Measurements from ENCODE around the gene TLCD3A.
"Not testable (repeated sequence)": the region's sequence is repeated elsewhere in the genome, so short reads cannot be mapped to it uniquely, and the experiment has no call there.

Gene TLCD3A

GRCh38 chr17:746181-746580 is 13.8 kb downstream of the TLCD3A start:
- in situ Hi-C loops (cut with HindIII; ENCODE audit: low pct_ligation_motif_present, low sequenced_read_pairs), result no loop called here
- no peak for TF ChIP-seq CTCF (IDR thresholded peaks at IDR 0.05; ENCODE audit: low read depth, low read length, missing control alignments)
- no peak overlapping the region for H3K27ac ChIP-seq
- H3K4me3 ChIP-seq (ENCODE audit: low read depth, low read length), result no peak overlapping the region
- no peaks in the 10 kb centered on the region for H3K27me3 ChIP-seq (replicated peaks)
- peaks cover 47% of the 10 kb centered on the region for H3K36me3 ChIP-seq (replicated peaks)
- no peak for DNase-seq

- H3K36me3 ChIP-seq (replicated peaks), result peaks cover 42% of the 10 kb centered on the region
- in situ Hi-C loops (cut with HindIII; ENCODE audit: low pct_ligation_motif_present, low sequenced_read_pairs), result no loop called here
- H3K27ac ChIP-seq, result no peak overlapping the region
- DNase-seq, result no peak
- no peak for TF ChIP-seq CTCF (IDR thresholded peaks at IDR 0.05; ENCODE audit: low read depth, low read length, missing control alignments)
- no peak overlapping the region for H3K4me3 ChIP-seq (ENCODE audit: low read depth, low read length)
- H3K27me3 ChIP-seq (replicated peaks), result no peaks in the 10 kb centered on the region
Observed at GRCh38 chr17:746783-747629, 14.6 kb downstream of the TLCD3A start.

GRCh38 chr17:748604-749003 is 16.2 kb downstream of the TLCD3A start:
- in situ Hi-C loops (cut with HindIII; ENCODE audit: low pct_ligation_motif_present, low sequenced_read_pairs); DNase-seq; H3K4me3 ChIP-seq (ENCODE audit: low read depth, low read length); H3K27me3 ChIP-seq (replicated peaks); H3K27ac ChIP-seq: not testable (repeated sequence)
- H3K36me3 ChIP-seq (replicated peaks), result peaks cover 30% of the 10 kb centered on the region

GRCh38 chr17:749359-749758 is 17.0 kb downstream of the TLCD3A start:
- H3K4me3 ChIP-seq (ENCODE audit: low read depth, low read length); H3K27me3 ChIP-seq (replicated peaks); in situ Hi-C loops (cut with HindIII; ENCODE audit: low pct_ligation_motif_present, low sequenced_read_pairs); DNase-seq; H3K27ac ChIP-seq: not testable (repeated sequence)
- H3K36me3 ChIP-seq (replicated peaks), result peaks cover 27% of the 10 kb centered on the region

GRCh38 chr17:750431-751037 is 18.1 kb downstream of the TLCD3A start:
- H3K27me3 ChIP-seq (replicated peaks), result no peaks in the 10 kb centered on the region
- H3K4me3 ChIP-seq (ENCODE audit: low read depth, low read length), result peak overlapping the region; percentile 71
- no peak for TF ChIP-seq CTCF (IDR thresholded peaks at IDR 0.05; ENCODE audit: low read depth, low read length, missing control alignments)
- peaks cover 18% of the 10 kb centered on the region for H3K36me3 ChIP-seq (replicated peaks)
- H3K27ac ChIP-seq, result no peak overlapping the region
- DNase-seq, result no peak
- in situ Hi-C loops (cut with HindIII; ENCODE audit: low pct_ligation_motif_present, low sequenced_read_pairs), result no loop called here

GRCh38 chr17:751269-752001 is 19.0 kb downstream of the TLCD3A start:
- peak overlapping the region; percentile 71 for H3K4me3 ChIP-seq (ENCODE audit: low read depth, low read length)
- DNase-seq, result peak; percentile 19
- TF ChIP-seq CTCF (IDR thresholded peaks at IDR 0.05; ENCODE audit: low read depth, low read length, missing control alignments), result no peak
- in situ Hi-C loops (cut with HindIII; ENCODE audit: low pct_ligation_motif_present, low sequenced_read_pairs), result no loop called here
- no peaks in the 10 kb centered on the region for H3K27me3 ChIP-seq (replicated peaks)
- peak overlapping the region; percentile 74 for H3K27ac ChIP-seq
- H3K36me3 ChIP-seq (replicated peaks), result peaks cover 11% of the 10 kb centered on the region

Data from brain microvascular endothelial cell (primary cell).